Loucy (cell line): ENCODE data around the gene PPCS.

Source experiments
- CTCF ChIP-seq: fragments of 200-600 bp; sonication (generic); conservative IDR thresholded peaks from 2 replicates; pipeline ENCODE4 v1.5.1; 2014; ENCODE audit warnings: mild to moderate bottlenecking, antibody characterized with exemption, low read length
- EZH2phosphoT487 ChIP-seq: fragments of 200-600 bp; IDR thresholded peaks from 2 replicates; pipeline ENCODE4 v1.6.1; 2018; ENCODE audit warnings: antibody characterized with exemption, mild to moderate bottlenecking, moderate library complexity, borderline replicate concordance

DNA sequence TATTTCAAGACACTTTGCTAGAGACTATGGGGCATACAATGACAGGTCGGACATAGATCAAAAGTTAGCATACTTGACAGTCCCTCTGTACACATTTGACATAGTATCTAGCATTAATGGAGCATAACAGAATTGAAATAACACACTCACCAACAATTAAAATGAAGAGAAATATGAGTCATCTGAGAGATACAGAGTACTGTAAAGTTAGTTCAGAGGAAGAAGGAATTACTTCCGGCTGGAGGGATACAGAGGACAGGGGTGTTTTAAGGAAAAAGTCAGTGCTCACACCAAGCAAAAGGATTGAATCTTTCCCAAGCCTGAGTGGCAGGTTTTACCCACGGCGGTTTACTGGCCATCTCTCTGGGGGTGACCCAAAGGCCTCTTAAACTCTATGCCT lies 3.0 kb upstream of the PPCS start:
- TF ChIP-seq EZH2phosphoT487 (no peak), CTCF (no peak)
